ENCODE data around the gene KLK15. TPM values are rescaled to one million over a fixed set of nuclear protein-coding genes. Genes with fewer than 3 reads are reported as not detected.

The KLK15 gene
- total and polyA plus RNA-seq, 10 of the 15 experiments (the other 5 are each of a cell fraction or from before 2014, with no cell fraction given): 0.04 to 0.08 TPM; not detected in 8

- TF ChIP-seq ATF3 (IDR thresholded peaks at IDR 0.05; ENCODE audit: borderline replicate concordance, extremely low read depth, low read depth, low read length) (no peak), EGR1 (IDR thresholded peaks at IDR 0.05; ENCODE audit: borderline replicate concordance in 1 of 2, low read depth in 2 of 2, low read length in 2 of 2) (no peak), CEBPZ (IDR thresholded peaks at IDR 0.05; ENCODE audit: low read depth, low read length) (no peak)
Measured at GRCh38 chr19:50835103-50835784, 1.9 kb upstream of the KLK15 start (continued).

- Histone ChIP-seq H3K27ac (ENCODE audit: control insufficient read depth, insufficient read depth) (no peak overlapping the region), H2AFZ (ENCODE audit: control insufficient read depth, low read depth, low read length) (no peak overlapping the region), H4K20me1 (ENCODE audit: control insufficient read depth, insufficient read depth) (no peaks in the 10 kb centered on the region), H3K4me3 (no peak overlapping the region), H3K79me2 (ENCODE audit: control insufficient read depth, insufficient read depth, low read length) (no peaks in the 10 kb centered on the region), H3K9ac (ENCODE audit: control insufficient read depth, insufficient read depth, low read length) (no peak overlapping the region), H3K9me3 (replicated peaks; ENCODE audit: control insufficient read depth, insufficient read depth, low read length) (no peaks in the 10 kb centered on the region), H3K36me3 (ENCODE audit: control insufficient read depth in 2 of 2, insufficient read depth in 2 of 2, low read length in 1 of 2) (no peaks in the 10 kb centered on the region), H3K27me3 (replicated peaks in 1 of 2; ENCODE audit: control insufficient read depth in 2 of 2, insufficient read depth in 2 of 2, low read length in 1 of 2) (no peaks in the 10 kb centered on the region), H3K4me1 (ENCODE audit: control insufficient read depth, insufficient read depth, low read length) (peaks cover 5% of the 10 kb centered on the region; the same call in 1 of the 2 replicates), H3K4me2 (ENCODE audit: control insufficient read depth, insufficient read depth) (no peak overlapping the region)
- DNase-seq (ENCODE audit: low read depth, low spot score) (no peak), FAIRE-seq (no peak), ATAC-seq (no peak)
- 93% methylated on average over 6 of the region's 6 CpGs for WGBS (ENCODE audit: insufficient coverage, insufficient replicate concordance, low lambda C conversion rate, missing lambda C conversion rate)
- intact Hi-C loops (cut with micrococcal nuclease; ENCODE audit: unreplicated experiment): loop anchor here (2.0 kb wide), 1 partner anchor 15 kb away; no protein-coding TSS in a partner anchor
- ChIA-PET CTCF (interaction anchor here (1.1 to 1.8 kb wide), 3 partner anchors 14 to 88 kb away, joined by 3 to 5 read pairs (median 3); no protein-coding TSS in a partner anchor), POLR2A (no interaction called here), RAD21 (ENCODE audit: unreplicated experiment) (interaction anchor here (1.3 kb wide), 1 partner anchor 88 kb away, joined by 5 read pairs; no protein-coding TSS in a partner anchor), SMC1A (ENCODE audit: uncharacterized antibody, unreplicated experiment) (interaction anchor here (0.8 kb wide), 1 partner anchor 62 kb away, joined by 3 read pairs; no protein-coding TSS in a partner anchor)
- no TSS peak for BruUV-seq (replicated peaks)
- in situ Hi-C loops (cut with MboI): no loop called here
- TF ChIP-seq TBL1XR1 (IDR thresholded peaks at IDR 0.05; ENCODE audit: low read depth, low read length) (no peak), ELK1 (IDR thresholded peaks at IDR 0.05; ENCODE audit: low read depth, low read length) (no peak), RELA (IDR thresholded peaks at IDR 0.05; ENCODE audit: borderline replicate concordance, partially characterized antibody) (no peak), ZNF592 (IDR thresholded peaks at IDR 0.05) (no peak), SMARCA5 (IDR thresholded peaks at IDR 0.05) (no peak), ATF2 (IDR thresholded peaks at IDR 0.05; ENCODE audit: low read length) (no peak), ZNF24 (IDR thresholded peaks at IDR 0.05) (no peak), BCL11A (IDR thresholded peaks at IDR 0.05; ENCODE audit: low read depth, low read length) (no peak)
Measured at GRCh38 chr19:50833802-50834167, 411 bp upstream of the KLK15 start.
